Measurements from ENCODE around the gene NHERF1.

Gene NHERF1

DNA sequence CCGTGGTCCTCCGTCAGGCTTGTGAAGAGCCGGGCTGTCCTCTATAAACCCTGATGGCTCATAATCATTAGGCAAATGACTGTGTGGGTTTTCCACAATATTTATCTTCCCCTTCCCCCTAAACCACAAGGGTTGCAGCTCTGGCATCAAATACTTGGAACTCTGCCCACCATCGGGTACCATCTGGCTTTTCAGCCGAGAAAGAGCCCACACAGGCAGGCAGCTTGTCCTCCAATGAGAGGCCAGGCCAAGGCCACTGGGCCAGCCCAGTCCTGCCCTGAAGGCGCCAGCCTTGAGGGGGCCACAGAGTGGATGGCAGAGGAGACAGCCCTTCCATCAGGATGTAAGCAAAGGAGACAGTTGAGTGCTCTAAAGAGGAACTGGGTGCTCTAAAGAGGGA is 59.5 kb downstream of the NHERF1 start:
- H3K27me3 ChIP-seq (replicated peaks; ENCODE audit: control insufficient read depth, insufficient read depth, low read length) = no peaks in the 10 kb centered on the region
- H3K9me3 ChIP-seq (ENCODE audit: control insufficient read depth, low read length) = no peaks in the 10 kb centered on the region
- peaks cover 30% of the 10 kb centered on the region for H3K36me3 ChIP-seq (ENCODE audit: control insufficient read depth, insufficient read depth, low read length, severe bottlenecking)
- H3K9ac ChIP-seq (ENCODE audit: low read length) = no peak overlapping the region
- DNase-seq (ENCODE audit: low read depth) = no peak
- no peak overlapping the region for H3K4me3 ChIP-seq (ENCODE audit: low read length)
- peaks cover 11% of the 10 kb centered on the region for H3K4me1 ChIP-seq (ENCODE audit: control insufficient read depth, insufficient read depth, low read length)

DNA sequence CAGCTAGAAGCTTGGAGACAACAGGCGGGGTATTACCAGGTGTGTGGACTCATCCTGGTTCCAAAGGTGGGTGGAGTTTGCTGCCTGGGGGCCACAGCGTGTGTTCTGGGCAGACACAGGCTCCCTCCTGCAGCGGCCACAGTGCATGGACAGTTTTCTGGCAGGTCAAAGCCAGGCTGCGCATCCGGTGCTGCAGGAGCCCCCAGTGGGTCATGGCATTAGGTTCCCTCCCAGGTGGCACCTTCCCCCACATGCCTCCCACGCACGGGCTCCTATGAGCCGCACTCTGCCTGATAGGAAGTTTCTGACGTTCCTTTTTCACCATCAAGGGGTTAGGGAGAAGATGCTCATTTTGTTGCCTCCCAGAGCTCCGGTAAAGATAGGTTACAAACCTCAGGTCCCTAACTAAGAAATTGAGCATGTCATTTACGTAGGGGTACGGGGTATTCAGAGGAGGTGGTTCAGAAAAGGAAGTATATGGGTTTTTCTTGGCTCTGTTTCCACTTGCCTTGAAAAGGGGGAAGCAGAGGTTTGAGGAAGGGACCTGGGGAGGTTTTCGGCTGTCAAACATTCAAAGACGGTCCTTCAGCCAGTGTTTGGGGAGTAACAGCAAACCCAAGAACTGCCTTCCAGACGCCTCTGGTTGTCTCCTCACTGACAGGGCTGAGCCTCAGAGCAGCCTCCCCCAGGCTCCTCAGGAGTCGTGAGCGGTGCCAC is 60.4 kb downstream of the NHERF1 start:
- Histone ChIP-seq H3K36me3 (ENCODE audit: control insufficient read depth, insufficient read depth, low read length, severe bottlenecking) (peaks cover 27% of the 10 kb centered on the region), H3K4me3 (ENCODE audit: low read length) (no peak overlapping the region), H3K27me3 (replicated peaks; ENCODE audit: control insufficient read depth, insufficient read depth, low read length) (no peaks in the 10 kb centered on the region), H3K9ac (ENCODE audit: low read length) (no peak overlapping the region), H3K4me1 (ENCODE audit: control insufficient read depth, insufficient read depth, low read length) (peaks cover 14% of the 10 kb centered on the region), H3K9me3 (ENCODE audit: control insufficient read depth, low read length) (no peaks in the 10 kb centered on the region)
- DNase-seq (ENCODE audit: low read depth) = no peak

DNA sequence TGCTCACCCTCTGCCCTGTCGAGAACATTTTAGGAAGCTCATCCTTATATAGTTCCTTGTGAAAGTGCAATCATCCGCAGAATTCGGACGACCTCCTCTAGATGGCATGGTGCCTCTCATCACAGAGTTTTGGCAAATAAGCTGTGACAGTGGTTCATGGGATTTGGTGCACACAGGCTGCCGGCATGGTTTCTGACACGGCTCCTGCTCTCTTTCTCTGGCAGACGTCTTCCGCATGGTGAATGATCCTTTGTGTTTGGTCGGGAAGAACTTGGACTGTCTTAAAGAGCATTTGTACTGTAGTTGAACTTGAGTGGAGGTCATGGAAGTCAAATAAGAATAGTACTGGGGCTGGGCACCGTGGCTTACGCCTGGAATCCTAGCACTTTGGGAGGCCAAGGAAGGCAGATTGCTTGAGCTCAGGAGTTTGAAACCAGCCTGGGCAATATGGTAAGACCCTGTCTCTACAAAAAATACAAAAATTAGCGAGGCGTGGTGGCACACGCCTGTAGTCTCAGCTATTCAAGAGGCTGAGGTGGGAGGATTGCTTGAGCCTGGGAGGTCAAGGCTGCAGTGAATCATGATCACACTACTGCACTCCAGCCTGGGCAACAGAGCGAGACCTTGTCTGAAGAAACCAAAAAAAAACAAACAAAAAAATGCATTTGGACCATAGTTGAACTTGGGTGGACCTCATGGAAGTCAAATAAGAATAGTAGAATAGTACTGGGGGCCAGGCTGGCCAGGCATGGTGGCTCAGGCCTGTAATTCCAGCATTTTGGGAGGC is 62.5 kb downstream of the NHERF1 start:
- peaks cover 14% of the 10 kb centered on the region for H3K4me1 ChIP-seq (ENCODE audit: control insufficient read depth, insufficient read depth, low read length)
- no peaks in the 10 kb centered on the region for H3K9me3 ChIP-seq (ENCODE audit: control insufficient read depth, low read length)
- DNase-seq (ENCODE audit: low read depth) = no peak
- no peak overlapping the region for H3K9ac ChIP-seq (ENCODE audit: low read length)
- peaks cover 17% of the 10 kb centered on the region for H3K36me3 ChIP-seq (ENCODE audit: control insufficient read depth, insufficient read depth, low read length, severe bottlenecking)
- H3K27me3 ChIP-seq (replicated peaks; ENCODE audit: control insufficient read depth, insufficient read depth, low read length) = no peaks in the 10 kb centered on the region
- no peak overlapping the region for H3K4me3 ChIP-seq (ENCODE audit: low read length)

DNA sequence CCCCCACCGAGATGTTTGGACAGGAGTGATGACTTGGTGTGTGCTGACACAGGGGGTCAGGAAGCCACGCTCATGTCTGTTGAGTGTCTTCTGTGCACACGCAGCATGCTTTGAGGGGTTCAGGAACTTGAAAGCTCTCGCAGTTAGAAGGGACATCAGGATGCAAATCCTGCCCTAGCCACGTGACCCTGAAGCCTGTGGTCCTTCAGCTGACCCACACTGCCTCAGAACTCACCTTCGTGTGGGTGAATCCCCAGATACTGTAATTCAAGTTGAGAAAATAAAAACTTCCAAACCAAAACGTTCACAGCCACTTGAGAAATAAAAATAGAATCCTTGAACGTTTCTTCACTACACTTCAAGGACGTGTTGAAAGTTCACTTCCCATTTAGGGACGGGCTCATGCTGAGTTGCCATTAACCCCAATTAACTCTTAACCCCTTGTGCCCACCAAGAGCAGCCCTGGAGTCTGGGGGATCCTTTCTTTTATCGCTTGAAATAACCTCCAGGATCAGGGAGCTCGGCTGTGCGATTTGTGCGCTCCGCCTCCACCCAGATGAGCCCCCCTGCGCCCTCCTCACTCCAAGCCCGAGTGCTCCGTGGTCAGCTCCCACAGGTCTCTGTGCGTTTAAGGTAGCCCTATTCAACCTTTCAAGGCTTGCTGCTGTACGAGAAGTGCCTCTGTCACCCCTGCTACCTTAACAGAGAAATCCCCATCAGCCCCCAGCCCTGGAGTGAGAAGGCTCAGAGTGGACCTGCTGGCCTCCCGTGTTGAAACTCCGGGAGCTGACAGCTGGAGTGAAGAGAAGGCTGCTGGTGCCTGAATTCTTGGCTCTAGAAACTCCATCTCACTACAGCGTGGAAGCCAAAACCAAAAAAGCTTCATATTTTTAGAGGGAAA is 63.9 kb downstream of the NHERF1 start:
- no peak overlapping the region for H3K4me3 ChIP-seq (ENCODE audit: low read length)
- DNase-seq (ENCODE audit: low read depth) = no peak
- H3K36me3 ChIP-seq (ENCODE audit: control insufficient read depth, insufficient read depth, low read length, severe bottlenecking) = peaks cover 15% of the 10 kb centered on the region
- no peak overlapping the region for H3K9ac ChIP-seq (ENCODE audit: low read length)
- H3K4me1 ChIP-seq (ENCODE audit: control insufficient read depth, insufficient read depth, low read length) = peaks cover 14% of the 10 kb centered on the region
- no peaks in the 10 kb centered on the region for H3K9me3 ChIP-seq (ENCODE audit: control insufficient read depth, low read length)
- H3K27me3 ChIP-seq (replicated peaks; ENCODE audit: control insufficient read depth, insufficient read depth, low read length) = no peaks in the 10 kb centered on the region

GRCh38 chr17:74814453-74814852 is 66.0 kb downstream of the NHERF1 start:
- H3K36me3 ChIP-seq (ENCODE audit: control insufficient read depth, insufficient read depth, low read length, severe bottlenecking) = peaks cover 6% of the 10 kb centered on the region
- no peak for DNase-seq (ENCODE audit: low read depth)
- no peak overlapping the region for H3K9ac ChIP-seq (ENCODE audit: low read length)
- no peaks in the 10 kb centered on the region for H3K27me3 ChIP-seq (replicated peaks; ENCODE audit: control insufficient read depth, insufficient read depth, low read length)
- H3K4me3 ChIP-seq (ENCODE audit: low read length) = no peak overlapping the region
- no peaks in the 10 kb centered on the region for H3K9me3 ChIP-seq (ENCODE audit: control insufficient read depth, low read length)
- peaks cover 14% of the 10 kb centered on the region for H3K4me1 ChIP-seq (ENCODE audit: control insufficient read depth, insufficient read depth, low read length)

GRCh38 chr17:74815067-74815466 is 66.6 kb downstream of the NHERF1 start:
- no peak for DNase-seq (ENCODE audit: low read depth)
- no peaks in the 10 kb centered on the region for H3K27me3 ChIP-seq (replicated peaks; ENCODE audit: control insufficient read depth, insufficient read depth, low read length)
- peaks cover 12% of the 10 kb centered on the region for H3K36me3 ChIP-seq (ENCODE audit: control insufficient read depth, insufficient read depth, low read length, severe bottlenecking)
- H3K4me1 ChIP-seq (ENCODE audit: control insufficient read depth, insufficient read depth, low read length) = peaks cover 14% of the 10 kb centered on the region
- H3K9ac ChIP-seq (ENCODE audit: low read length) = no peak overlapping the region
- no peak overlapping the region for H3K4me3 ChIP-seq (ENCODE audit: low read length)
- no peaks in the 10 kb centered on the region for H3K9me3 ChIP-seq (ENCODE audit: control insufficient read depth, low read length)

DNA sequence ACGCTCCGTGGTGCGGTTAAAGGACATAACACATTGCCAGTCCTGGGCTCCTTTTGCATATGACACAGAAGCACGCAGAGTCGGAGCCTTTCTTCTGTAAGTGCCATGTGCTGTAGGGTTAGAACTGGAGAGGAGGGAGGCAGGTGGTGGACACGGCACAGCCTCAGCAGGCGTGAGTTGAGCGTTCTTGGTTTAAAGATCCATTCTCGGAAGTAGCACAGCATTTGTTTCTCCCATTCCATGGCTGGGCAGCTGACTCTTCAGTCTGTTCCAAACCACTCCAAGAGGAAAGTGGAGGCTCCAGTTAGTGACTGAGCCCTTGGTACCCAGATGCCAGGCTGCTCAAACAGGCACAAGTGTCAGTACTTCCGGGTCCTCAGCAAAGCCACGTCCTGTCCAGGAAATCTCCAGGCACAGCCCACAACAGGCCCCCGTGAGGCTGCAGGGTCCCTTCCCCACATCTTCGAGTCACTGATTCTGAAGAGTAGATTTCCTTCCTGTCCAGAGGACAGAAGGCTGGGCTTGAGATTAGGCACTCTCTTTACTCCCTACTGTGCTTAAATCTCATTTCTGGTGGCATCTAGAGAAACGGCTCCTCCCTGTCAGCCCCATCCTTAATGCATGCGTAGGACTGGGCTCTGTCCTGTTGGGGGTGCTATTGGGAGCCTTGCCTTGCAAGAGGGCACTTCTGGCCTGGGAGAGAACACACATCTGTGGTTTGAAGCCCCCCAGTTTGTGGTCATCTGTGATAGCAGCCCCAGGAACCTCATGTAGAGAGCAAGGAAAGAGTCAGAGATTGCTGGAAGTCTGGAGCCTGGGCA is 67.3 kb downstream of the NHERF1 start:
- DNase-seq (ENCODE audit: low read depth) = no peak
- no peak overlapping the region for H3K9ac ChIP-seq (ENCODE audit: low read length)

GRCh38 chr17:74816905-74817620 is 68.6 kb downstream of the NHERF1 start:
- Histone ChIP-seq H3K4me3 (ENCODE audit: low read length) (no peak overlapping the region), H3K27me3 (replicated peaks; ENCODE audit: control insufficient read depth, insufficient read depth, low read length) (no peaks in the 10 kb centered on the region), H3K36me3 (ENCODE audit: control insufficient read depth, insufficient read depth, low read length, severe bottlenecking) (peaks cover 20% of the 10 kb centered on the region), H3K9me3 (ENCODE audit: control insufficient read depth, low read length) (no peaks in the 10 kb centered on the region), H3K9ac (ENCODE audit: low read length) (no peak overlapping the region), H3K4me1 (ENCODE audit: control insufficient read depth, insufficient read depth, low read length) (peaks cover 11% of the 10 kb centered on the region)
- no peak for DNase-seq (ENCODE audit: low read depth)

More for the DNA sequence above, 67.3 kb downstream of the NHERF1 start:
- Histone ChIP-seq H3K36me3 (ENCODE audit: control insufficient read depth, insufficient read depth, low read length, severe bottlenecking) (peaks cover 13% of the 10 kb centered on the region), H3K4me3 (ENCODE audit: low read length) (no peak overlapping the region), H3K4me1 (ENCODE audit: control insufficient read depth, insufficient read depth, low read length) (peaks cover 14% of the 10 kb centered on the region), H3K9me3 (ENCODE audit: control insufficient read depth, low read length) (no peaks in the 10 kb centered on the region), H3K27me3 (replicated peaks; ENCODE audit: control insufficient read depth, insufficient read depth, low read length) (no peaks in the 10 kb centered on the region)

DNA sequence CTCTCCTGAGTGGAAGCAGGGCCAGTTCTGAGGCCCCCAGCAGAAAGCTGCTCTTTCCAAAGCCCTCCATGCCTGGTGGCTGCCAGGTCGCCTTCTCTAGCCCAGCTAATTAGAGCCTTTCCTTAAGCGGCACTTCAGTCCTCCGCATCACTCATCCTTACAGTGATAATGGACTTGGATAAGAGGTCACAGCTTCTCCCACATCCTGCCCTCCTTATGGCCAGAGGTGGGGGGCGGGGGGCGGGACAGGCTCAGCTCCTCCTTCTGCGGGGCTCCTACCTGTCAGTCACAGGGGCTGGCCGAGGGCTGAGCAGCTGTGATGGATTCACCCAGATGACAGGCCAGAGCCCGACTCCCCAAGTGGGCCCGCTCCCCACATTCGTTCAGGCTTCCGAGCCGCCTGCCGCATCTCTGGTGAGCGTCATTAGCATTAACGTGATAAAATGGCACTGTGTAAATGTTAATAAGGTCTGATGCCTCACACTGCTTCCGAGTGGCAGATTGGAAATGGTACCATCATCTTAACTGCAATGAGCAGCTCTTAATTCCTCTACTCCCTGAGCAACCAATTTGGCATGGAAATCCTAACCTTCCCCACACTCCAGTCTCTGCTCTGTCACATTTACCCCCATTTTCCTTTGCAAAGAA is 70.0 kb downstream of the NHERF1 start:
- no peak for DNase-seq (ENCODE audit: low read depth)
- peaks cover 12% of the 10 kb centered on the region for H3K4me1 ChIP-seq (ENCODE audit: control insufficient read depth, insufficient read depth, low read length)

More for the DNA sequence above, 70.0 kb downstream of the NHERF1 start:
- Histone ChIP-seq H3K9me3 (ENCODE audit: control insufficient read depth, low read length) (no peaks in the 10 kb centered on the region), H3K9ac (ENCODE audit: low read length) (no peak overlapping the region), H3K27me3 (replicated peaks; ENCODE audit: control insufficient read depth, insufficient read depth, low read length) (no peaks in the 10 kb centered on the region), H3K36me3 (ENCODE audit: control insufficient read depth, insufficient read depth, low read length, severe bottlenecking) (peaks cover 20% of the 10 kb centered on the region), H3K4me3 (ENCODE audit: low read length) (no peak overlapping the region)

All from adipocyte (in vitro differentiated cells).